SK-N-SH (cell line): ENCODE results near the gene MAP3K2. TPM values are rescaled to one million over a fixed set of nuclear protein-coding genes. Genes with fewer than 3 reads are reported as not detected.

Source experiments
- CTCF ChIA-PET: fragments of 300-600, 350-600 bp; formaldehyde crosslinking; extraction: SDS; loops from one replicate; lab custom pipeline; 2021; lab: Yijun Ruan, JAX
- POLR2A ChIA-PET: fragments of 350-600 bp; sonication (Branson Sonifier 250); formaldehyde crosslinking; extraction: SDS; loops from one replicate; lab custom pipeline; 2020; ENCODE audit warnings: antibody characterized with exemption, inconsistent platforms; lab: Yijun Ruan, JAX
- DNase-seq: peaks from one replicate; pipeline ENCODE4 v3.0.0; 2012
- H2AFZ ChIP-seq: fragments of 200-600 bp; sonication (generic); 2 replicates; pipeline ENCODE4 v1.8.1; 2016; ENCODE audit warnings: antibody characterized with exemption, mild to moderate bottlenecking, low read depth
- H3F3A ChIP-seq: fragments of 200-600 bp; sonication (generic); replicated peaks from 2 replicates; pipeline ENCODE3; 2016; ENCODE audit warnings: antibody characterized with exemption, mild to moderate bottlenecking; ENCODE audit not compliant: insufficient read depth
- H3K27ac ChIP-seq, 2 experiments: fragments of 200-500 bp in 1 of 2; fragments of 200-600 bp in 1 of 2; sonication (Bioruptor generic) in 1 of 2; sonication (generic), shearing (Covaris generic) in 1 of 2; 2 replicates each; pipeline versions ENCODE4 v1.5.1 to v1.6.1; 2014 to 2016; ENCODE audit warnings: low read depth in 2 of 2, inconsistent platforms in 1 of 2, low read length in 1 of 2, mild to moderate bottlenecking in 1 of 2, mixed read lengths in 1 of 2
- H3K27me3 ChIP-seq: fragments of 200-600 bp; sonication (generic), shearing (Covaris generic); 2 replicates; pipeline ENCODE4 v1.6.1; 2016; ENCODE audit warnings: mixed run types; ENCODE audit not compliant: insufficient read depth
- H3K36me3 ChIP-seq, 2 experiments: fragments of 200-500 bp in 1 of 2; fragments of 200-600 bp in 1 of 2; sonication (Bioruptor generic) in 1 of 2; sonication (generic) in 1 of 2; replicated peaks in 1 of 2; 2 replicates each; pipeline versions ENCODE3 to v1.5.1; 2014 to 2016; ENCODE audit warnings: low read length in 1 of 2, mild to moderate bottlenecking in 1 of 2; ENCODE audit not compliant: insufficient read depth in 2 of 2, control insufficient read depth in 1 of 2
- H3K4me1 ChIP-seq, 2 experiments: fragments of 200-500 bp in 1 of 2; fragments of 200-600 bp in 1 of 2; sonication (Bioruptor generic) in 1 of 2; sonication (generic), shearing (Covaris generic) in 1 of 2; 2 replicates each; pipeline versions ENCODE4 v1.5.1 to v1.6.1; 2014 to 2016; ENCODE audit warnings: low read depth in 1 of 2, low read length in 1 of 2, mixed run types in 1 of 2; ENCODE audit not compliant: insufficient read depth in 2 of 2, control insufficient read depth in 1 of 2
- H3K4me2 ChIP-seq: fragments of 200-600 bp; sonication (generic), shearing (Covaris generic); 2 replicates; pipeline ENCODE4 v1.6.1; 2017; ENCODE audit warnings: mixed run types
- H3K4me3 ChIP-seq, 2 experiments: fragments of 200-500 bp in 1 of 2; fragments of 200-600 bp in 1 of 2; sonication (Bioruptor generic) in 1 of 2; sonication (generic), shearing (Covaris generic) in 1 of 2; 2 replicates each; pipeline versions ENCODE4 v1.5.1 to v1.8.1; 2014 to 2016; ENCODE audit warnings: low read depth in 2 of 2, inconsistent platforms in 1 of 2, low read length in 1 of 2, mild to moderate bottlenecking in 1 of 2, mixed read lengths in 1 of 2, moderate library complexity in 1 of 2
- H3K79me2 ChIP-seq: fragments of 200-600 bp; sonication (generic); 2 replicates; pipeline ENCODE4 v1.8.1; 2017; ENCODE audit warnings: mild to moderate bottlenecking; ENCODE audit not compliant: insufficient read depth
- H3K9ac ChIP-seq: fragments of 200-600 bp; sonication (generic); 2 replicates; pipeline ENCODE4 v1.6.1; 2017; ENCODE audit warnings: mixed run types
- H3K9me2 ChIP-seq: fragments of 200-600 bp; sonication (generic); 2 replicates; pipeline ENCODE4 v1.6.1; 2017; ENCODE audit warnings: mixed run types
- H3K9me3 ChIP-seq: fragments of 200-600 bp; sonication (generic); 2 replicates; pipeline ENCODE4 v1.6.1; 2017; ENCODE audit warnings: mixed run types, mild to moderate bottlenecking, moderate library complexity
- H4K20me1 ChIP-seq: fragments of 200-600 bp; sonication (generic); 2 replicates; pipeline ENCODE4 v1.6.1; 2017; ENCODE audit warnings: mild to moderate bottlenecking, mixed run types; ENCODE audit not compliant: insufficient read depth
- CHD2 ChIP-seq: fragments of 150-350 bp; IDR thresholded peaks from 2 replicates; pipeline ENCODE4 v1.6.1; 2018; ENCODE audit warnings: low read length; ENCODE audit not compliant: partially characterized antibody
- FOSL2 ChIP-seq: IDR thresholded peaks from 2 replicates; pipeline ENCODE4 v1.4.0; 2012; ENCODE audit warnings: low read depth, mild to moderate bottlenecking, moderate library complexity, borderline replicate concordance
- FOXJ3 ChIP-seq: sonication (generic); formaldehyde crosslinking; IDR thresholded peaks from 2 replicates; pipeline ENCODE4 v1.5.1; 2020; ENCODE audit warnings: mild to moderate bottlenecking, missing genetic modification reagents
- FOXM1 ChIP-seq: IDR thresholded peaks from 2 replicates; pipeline ENCODE4 v1.4.0; 2012; ENCODE audit warnings: low read depth, mild to moderate bottlenecking
- NFIC ChIP-seq: IDR thresholded peaks from 2 replicates; pipeline ENCODE4 v1.4.0; 2012; ENCODE audit warnings: borderline replicate concordance
- NRF1 ChIP-seq: IDR thresholded peaks from 2 replicates; pipeline ENCODE4 v1.6.1; 2012; ENCODE audit warnings: low read depth, mild to moderate bottlenecking, low read length
- POLR2AphosphoS5 ChIP-seq: IDR thresholded peaks from 2 replicates; pipeline ENCODE4 v1.6.1; 2012; ENCODE audit warnings: low read depth, low read length
- RAD21 ChIP-seq: IDR thresholded peaks from 2 replicates; pipeline ENCODE4 v1.6.1; 2012; ENCODE audit warnings: mild to moderate bottlenecking, low read length
- RXRA ChIP-seq: IDR thresholded peaks from 2 replicates; pipeline ENCODE4 v1.4.0; 2012; ENCODE audit warnings: low read depth, mild to moderate bottlenecking, borderline replicate concordance
- SIN3A ChIP-seq: IDR thresholded peaks from 2 replicates; pipeline ENCODE4 v1.6.1; 2012; ENCODE audit warnings: low read depth, mild to moderate bottlenecking, low read length, moderate library complexity, borderline replicate concordance
- SMC3 ChIP-seq: IDR thresholded peaks from 2 replicates; pipeline ENCODE4 v1.6.1; 2012; ENCODE audit warnings: low read depth, low read length, improper control_type of control experiment
- TAF1 ChIP-seq: IDR thresholded peaks from 2 replicates; pipeline ENCODE4 v1.6.1; 2012; ENCODE audit warnings: low read depth, mild to moderate bottlenecking, low read length, moderate library complexity, borderline replicate concordance
- TEAD4 ChIP-seq: IDR thresholded peaks from 2 replicates; pipeline ENCODE4 v1.4.0; 2012; ENCODE audit warnings: mild to moderate bottlenecking, borderline replicate concordance; ENCODE audit not compliant: insufficient read depth
- YY1 ChIP-seq: IDR thresholded peaks from 2 replicates; pipeline ENCODE4 v1.4.0; 2012; ENCODE audit warnings: low read depth, mild to moderate bottlenecking
- WGBS: methylation state at CpG from one replicate; pipeline ENCODE4 v1.1.6; 2017; ENCODE audit warnings: low lambda C conversion rate; 5-methylcytosine and 5-hydroxymethylcytosine counted together
- polyA plus RNA-seq, 3 experiments: library from polyadenylated mRNA; depleted of rRNA; stranded (reverse); fragments of >200 nt; gene quantifications; 2 replicates each; pipeline ENCODE4 v1.2.3, GENCODE V29; 2012
- TF ChIP-seq, protein P1 (sequence below): fragments of 150-350 bp; IDR thresholded peaks from 2 replicates; pipeline ENCODE4 v1.6.1; 2017; ENCODE audit warnings: antibody characterized with exemption, low read length, low read depth, borderline replicate concordance
- TF ChIP-seq, protein P2 (sequence below): IDR thresholded peaks from 2 replicates; pipeline ENCODE4 v1.4.0; 2012; ENCODE audit warnings: low read depth, borderline replicate concordance

The MAP3K2 gene
- polyA plus RNA-seq, 1 of the 3 experiments (the other 2 are of a cell fraction): 2.7 TPM

DNA sequence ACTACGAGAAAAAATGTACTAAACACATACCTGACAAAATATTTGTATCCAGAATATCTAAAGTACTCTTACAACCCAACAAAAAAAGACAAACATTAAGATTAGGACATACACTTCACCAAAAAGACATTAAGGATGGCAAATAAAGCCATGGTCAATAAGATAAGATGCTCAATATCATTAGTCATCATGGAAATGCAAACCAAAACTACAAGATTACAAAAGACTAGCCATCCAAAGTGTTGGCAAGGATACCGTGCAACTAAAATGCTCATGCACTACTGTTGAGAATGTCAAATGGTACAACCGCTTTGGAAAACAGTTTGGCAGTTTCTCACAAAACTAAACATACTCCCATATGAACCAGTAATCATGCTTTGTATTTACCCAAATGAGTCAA lies 29.7 kb downstream of the MAP3K2 start:
- WGBS: 76% methylated on average over 3 of the region's 3 CpGs
- H3F3A ChIP-seq: peaks cover 6% of the 10 kb centered on the region
- H3K9me3 ChIP-seq: no peaks in the 10 kb centered on the region
- ChIA-PET CTCF (no interaction called here), POLR2A (no interaction called here)
- peaks cover 0 to 6% of the 10 kb centered on the region in 2 experiments for H3K36me3 ChIP-seq
- no peak for DNase-seq
- H3K9ac ChIP-seq: no peak overlapping the region
- peaks cover 10 to 13% of the 10 kb centered on the region in 2 experiments; a peak in 3 of 4 replicates for H3K4me1 ChIP-seq
- H3K27ac ChIP-seq: no peak overlapping the region
- H3K27me3 ChIP-seq: no peaks in the 10 kb centered on the region
- H3K4me2 ChIP-seq: no peak overlapping the region
- peaks cover 93% of the 10 kb centered on the region for H3K79me2 ChIP-seq
- no peak for TF ChIP-seq TAF1
- TF ChIP-seq TEAD4: no peak
- TF ChIP-seq RXRA: no peak
- peaks cover 72% of the 10 kb centered on the region for H4K20me1 ChIP-seq
- no peak overlapping the region for H3K4me3 ChIP-seq
- H3K9me2 ChIP-seq: no peaks in the 10 kb centered on the region
- no peak overlapping the region for H2AFZ ChIP-seq

DNA sequence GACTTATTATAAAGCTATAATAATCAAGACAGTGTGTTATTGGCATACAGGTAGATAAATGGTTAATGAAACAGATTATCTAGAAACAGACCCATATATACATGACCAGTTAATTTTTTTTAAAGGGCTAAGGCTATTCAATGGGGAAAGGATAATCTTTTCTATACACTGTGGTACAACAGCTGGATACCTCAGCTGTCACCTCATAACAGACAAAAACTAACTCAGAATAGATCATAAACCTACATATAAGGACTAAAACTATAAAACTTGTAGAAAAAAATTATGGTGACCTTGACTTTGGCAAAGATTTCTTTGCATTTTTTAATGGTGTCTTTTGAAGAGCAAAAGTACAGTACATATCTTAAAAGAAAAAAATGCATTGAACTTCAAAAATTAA lies 30.2 kb downstream of the MAP3K2 start:
- H3K9me2 ChIP-seq: no peaks in the 10 kb centered on the region
- peaks cover 92% of the 10 kb centered on the region for H3K79me2 ChIP-seq
- H2AFZ ChIP-seq: no peak overlapping the region
- H3K9ac ChIP-seq: no peak overlapping the region
- ChIA-PET CTCF (interaction anchor here (0.9 kb wide), 1 partner anchor 22 kb away, joined by 3 read pairs; no protein-coding TSS in a partner anchor), POLR2A (no interaction called here)
- H3K4me3 ChIP-seq: no peak overlapping the region
- TF ChIP-seq NRF1: no peak
- no peak for TF ChIP-seq SMC3
- TF ChIP-seq, protein P1, sequence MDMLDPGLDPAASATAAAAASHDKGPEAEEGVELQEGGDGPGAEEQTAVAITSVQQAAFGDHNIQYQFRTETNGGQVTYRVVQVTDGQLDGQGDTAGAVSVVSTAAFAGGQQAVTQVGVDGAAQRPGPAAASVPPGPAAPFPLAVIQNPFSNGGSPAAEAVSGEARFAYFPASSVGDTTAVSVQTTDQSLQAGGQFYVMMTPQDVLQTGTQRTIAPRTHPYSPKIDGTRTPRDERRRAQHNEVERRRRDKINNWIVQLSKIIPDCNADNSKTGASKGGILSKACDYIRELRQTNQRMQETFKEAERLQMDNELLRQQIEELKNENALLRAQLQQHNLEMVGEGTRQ: no peak
- no peak for TF ChIP-seq YY1
- no peak for TF ChIP-seq RXRA
- TF ChIP-seq FOXM1: no peak
- TF ChIP-seq FOXJ3 (CRISPR knock-in tag): no peak
- TF ChIP-seq SIN3A: no peak
- TF ChIP-seq, protein P2, sequence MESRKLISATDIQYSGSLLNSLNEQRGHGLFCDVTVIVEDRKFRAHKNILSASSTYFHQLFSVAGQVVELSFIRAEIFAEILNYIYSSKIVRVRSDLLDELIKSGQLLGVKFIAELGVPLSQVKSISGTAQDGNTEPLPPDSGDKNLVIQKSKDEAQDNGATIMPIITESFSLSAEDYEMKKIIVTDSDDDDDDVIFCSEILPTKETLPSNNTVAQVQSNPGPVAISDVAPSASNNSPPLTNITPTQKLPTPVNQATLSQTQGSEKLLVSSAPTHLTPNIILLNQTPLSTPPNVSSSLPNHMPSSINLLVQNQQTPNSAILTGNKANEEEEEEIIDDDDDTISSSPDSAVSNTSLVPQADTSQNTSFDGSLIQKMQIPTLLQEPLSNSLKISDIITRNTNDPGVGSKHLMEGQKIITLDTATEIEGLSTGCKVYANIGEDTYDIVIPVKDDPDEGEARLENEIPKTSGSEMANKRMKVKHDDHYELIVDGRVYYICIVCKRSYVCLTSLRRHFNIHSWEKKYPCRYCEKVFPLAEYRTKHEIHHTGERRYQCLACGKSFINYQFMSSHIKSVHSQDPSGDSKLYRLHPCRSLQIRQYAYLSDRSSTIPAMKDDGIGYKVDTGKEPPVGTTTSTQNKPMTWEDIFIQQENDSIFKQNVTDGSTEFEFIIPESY: no peak
- no peak for TF ChIP-seq FOSL2
- TF ChIP-seq CHD2: no peak
- TF ChIP-seq NFIC: no peak
- no peak for TF ChIP-seq RAD21
- TF ChIP-seq POLR2AphosphoS5: no peak
- no peaks in the 10 kb centered on the region for H3K27me3 ChIP-seq
- DNase-seq: no peak
- H4K20me1 ChIP-seq: peaks cover 67% of the 10 kb centered on the region
- H3F3A ChIP-seq: peaks cover 6% of the 10 kb centered on the region
- H3K27ac ChIP-seq: no peak overlapping the region
- H3K4me1 ChIP-seq: peaks cover 9 to 10% of the 10 kb centered on the region in 2 experiments; a peak in 3 of 4 replicates
- H3K9me3 ChIP-seq: no peaks in the 10 kb centered on the region
- H3K36me3 ChIP-seq: peaks cover 0 to 6% of the 10 kb centered on the region in 2 experiments
- H3K4me2 ChIP-seq: no peak overlapping the region
